ENCODE data around the gene CEP128.

Gene CEP128

DNA sequence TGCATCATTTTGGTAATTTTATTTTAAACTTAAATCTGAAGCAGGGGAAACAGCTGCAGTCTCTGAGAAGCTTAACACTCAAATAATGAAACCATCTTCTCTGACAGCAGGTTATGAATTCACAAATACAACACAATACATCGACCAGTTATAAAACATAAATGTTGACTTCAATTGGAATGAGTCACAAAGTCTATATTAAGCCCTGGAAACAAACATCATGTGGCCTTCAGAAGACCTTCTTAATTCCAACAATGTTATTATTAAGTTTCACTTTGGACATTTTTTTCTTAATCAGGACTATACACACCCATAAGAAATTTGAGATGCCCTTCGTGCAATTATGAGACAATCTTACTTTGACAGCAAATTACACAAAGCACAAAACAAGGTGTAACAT, 68.9 kb downstream of the CEP128 start:
- no peak for DNase-seq

DNA sequence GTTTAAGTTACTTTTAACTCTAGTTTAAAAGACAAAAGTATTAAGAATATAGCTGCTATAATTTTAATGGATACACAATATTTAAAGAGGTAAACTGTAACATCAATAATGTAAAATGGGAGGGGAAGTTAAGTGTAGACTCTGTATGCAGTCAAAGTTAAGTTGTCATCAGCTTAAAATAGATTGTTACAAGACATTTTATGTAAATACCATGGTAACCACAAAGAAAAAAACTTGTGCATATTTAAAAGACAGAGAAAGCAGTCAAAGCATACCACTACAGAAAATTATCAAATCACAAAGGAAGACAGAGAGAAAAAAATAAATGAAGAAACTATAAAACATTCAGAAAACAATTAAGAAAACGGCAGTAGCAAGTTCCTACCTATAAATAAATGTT, 73.3 kb downstream of the CEP128 start:
- DNase-seq, result no peak

DNA sequence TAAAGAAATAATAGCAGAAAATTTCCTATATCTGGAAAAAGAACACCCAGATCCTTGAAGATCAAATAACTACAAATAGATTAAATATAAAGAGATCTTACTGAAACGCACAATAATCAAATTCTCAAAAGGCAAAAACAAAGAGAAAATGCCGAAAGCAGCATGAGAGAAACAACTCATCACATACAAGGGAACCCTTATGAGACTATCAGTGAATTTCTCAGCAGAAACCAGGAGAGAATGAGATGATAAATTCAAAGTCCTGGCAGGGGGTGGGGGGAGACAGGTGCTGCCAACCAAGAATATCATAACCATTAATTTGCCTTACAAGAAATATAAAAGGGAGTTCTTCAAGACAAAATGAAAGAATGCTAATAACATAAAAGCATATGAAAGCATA, 73.7 kb downstream of the CEP128 start:
- DNase-seq, result no peak

DNA sequence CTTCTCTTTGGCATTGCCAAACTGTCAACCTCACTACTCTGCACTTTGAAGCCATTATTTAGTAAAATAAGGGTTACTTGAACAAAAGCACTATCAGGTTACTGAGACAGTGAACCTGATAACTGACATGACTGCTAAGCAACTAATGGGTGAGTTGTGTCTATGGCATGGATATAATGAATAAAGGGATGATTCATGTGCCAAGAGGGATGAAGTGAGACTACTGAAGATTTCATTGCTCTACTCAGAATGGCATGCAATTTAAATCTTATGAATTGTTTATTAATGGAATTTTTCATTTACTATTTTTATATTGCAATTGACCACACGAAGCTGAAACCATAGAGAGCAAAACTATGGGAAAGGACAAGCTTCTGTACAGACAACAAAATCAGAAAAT, 74.4 kb downstream of the CEP128 start:
- no peak for DNase-seq

DNA sequence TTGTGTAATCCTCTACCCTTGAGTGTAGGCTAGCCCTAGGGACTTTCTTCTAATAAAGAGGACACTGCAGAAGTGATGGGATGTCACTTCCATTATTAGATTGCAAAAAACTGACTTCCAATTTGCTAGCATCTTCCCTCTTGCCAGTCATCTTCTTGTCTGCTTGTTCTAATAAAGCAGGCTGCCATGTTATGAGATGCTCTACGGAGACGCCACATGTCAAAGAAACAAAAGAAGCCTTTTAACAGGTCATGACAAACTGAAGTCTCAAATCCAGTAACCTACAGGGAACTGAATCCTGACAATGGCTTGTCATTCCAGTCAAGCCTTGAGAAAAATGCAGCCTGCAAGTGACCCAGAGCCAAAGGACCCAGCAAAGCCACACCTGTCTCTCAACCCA, 76.0 kb downstream of the CEP128 start:
- DNase-seq, result no peak

DNA sequence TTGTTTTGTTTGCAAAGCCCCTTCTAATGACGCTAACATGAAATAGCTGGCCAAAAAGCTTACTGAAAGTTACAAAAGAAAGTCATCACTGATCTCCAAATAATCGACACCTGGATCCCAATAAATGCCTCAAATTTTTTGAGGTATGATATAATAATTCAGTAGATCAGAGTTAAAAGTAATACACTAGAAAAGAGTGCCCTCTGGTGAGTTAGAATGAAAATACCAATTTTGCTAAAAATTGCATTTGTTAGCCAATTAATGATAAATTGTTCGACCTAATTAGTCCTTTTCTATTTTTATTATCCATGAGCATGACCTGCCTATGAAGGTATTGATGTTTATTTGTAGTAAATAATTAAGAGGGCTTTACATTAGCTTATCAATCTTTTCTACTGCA, 78.6 kb downstream of the CEP128 start:
- DNase-seq, result no peak

DNA sequence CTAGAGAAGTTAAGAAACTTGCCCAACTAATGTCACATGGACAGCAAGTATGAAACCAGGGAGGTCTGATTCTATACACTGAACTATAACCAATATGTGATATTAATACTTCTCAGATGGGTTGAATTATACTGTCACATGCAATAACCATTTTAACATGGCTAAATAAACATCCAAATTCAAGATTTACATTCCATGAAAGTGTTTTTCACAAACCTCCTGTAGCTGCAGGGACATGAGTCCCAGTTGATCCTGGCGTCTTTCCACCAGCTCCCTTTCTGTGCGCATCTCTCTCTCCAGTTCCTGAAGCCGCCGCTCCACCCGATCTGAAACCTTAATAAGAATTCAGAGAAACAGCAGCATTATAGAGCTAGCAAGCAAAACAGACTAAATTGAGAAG, 79.0 kb downstream of the CEP128 start:
- no peak for DNase-seq

DNA sequence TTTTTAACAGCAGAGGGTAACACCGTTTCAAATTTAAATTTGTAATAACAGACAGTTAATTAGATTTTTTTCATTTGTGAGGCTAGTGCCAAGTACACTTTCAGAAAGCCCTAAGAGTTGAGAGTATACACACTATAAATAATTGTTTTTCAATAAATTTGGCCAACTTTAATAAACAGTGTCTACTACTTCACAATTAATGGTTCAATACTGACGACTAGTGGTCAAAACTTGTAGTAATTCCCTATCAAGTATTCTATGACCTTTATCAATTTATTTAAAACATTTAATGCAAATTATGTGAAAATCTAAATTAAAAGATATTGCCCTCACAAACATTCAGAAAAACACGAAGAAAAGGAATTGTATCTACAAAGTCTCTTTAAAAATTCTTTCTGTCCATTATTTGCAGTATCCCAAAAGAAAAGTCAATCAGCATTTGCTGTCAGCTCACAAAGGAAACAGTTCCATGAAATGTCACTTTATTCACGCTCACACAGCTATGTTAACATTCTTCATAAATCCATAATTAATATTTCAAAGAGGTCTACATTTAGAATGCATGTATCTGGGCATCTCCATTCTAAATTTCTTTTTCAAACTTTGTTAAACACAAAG, 91.2 kb downstream of the CEP128 start:
- DNase-seq, result peak; percentile 9

DNA sequence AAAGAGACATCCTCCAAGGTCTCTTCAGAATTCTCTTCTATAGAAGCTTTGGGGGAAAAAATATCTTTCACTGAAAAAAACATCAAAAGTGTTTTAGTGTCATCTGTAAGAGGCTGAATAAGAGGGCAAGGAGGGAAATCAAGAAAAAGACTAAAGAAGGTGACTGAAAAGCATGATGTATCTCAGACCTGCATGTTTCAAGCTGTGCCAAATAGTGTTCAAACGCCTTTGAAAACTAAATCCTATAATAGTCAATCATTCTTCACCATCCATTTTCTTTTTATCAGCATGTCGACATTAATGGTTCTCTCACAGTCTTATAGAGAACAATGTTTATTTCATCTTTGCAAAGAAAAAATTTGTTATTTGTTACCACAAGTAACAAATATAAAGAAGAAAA, 94.5 kb downstream of the CEP128 start:
- no peak for DNase-seq

DNA sequence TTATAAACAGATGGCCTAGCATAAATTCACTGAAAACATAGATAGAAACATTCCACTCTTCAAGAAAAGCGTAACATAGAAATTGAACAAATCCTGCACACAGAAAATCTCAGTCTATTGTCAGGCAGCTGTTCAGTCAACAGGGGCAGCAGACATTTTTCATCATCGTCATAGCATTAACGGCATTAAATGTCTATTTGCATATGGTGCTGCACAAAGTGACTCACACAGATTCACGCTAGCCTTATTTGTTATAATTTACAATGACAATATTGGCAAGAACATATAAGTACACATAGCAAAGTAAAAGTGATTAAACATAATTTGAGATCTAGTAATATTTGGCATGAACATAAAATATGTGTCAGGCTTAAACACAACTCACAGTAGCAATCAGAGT, 95.7 kb downstream of the CEP128 start:
- DNase-seq, result no peak

DNA sequence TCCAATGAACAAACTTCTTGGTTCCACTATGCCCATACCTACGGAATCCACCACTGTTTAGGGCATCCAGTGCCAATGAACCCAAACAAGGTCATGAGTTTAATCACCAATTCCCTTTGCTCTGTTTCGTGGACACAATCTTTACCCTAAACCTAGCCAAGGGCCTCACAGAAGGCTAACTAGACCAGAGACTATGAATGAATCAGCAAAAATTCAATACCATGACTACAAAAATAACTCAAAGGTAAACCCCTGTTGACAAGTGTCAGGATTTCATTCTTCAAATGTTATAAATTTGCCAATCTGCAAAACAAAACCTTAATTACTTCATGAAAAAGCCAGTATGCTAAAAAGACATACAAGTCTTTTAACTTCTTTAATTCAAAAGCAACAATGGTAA, 96.7 kb downstream of the CEP128 start:
- no peak for DNase-seq

DNA sequence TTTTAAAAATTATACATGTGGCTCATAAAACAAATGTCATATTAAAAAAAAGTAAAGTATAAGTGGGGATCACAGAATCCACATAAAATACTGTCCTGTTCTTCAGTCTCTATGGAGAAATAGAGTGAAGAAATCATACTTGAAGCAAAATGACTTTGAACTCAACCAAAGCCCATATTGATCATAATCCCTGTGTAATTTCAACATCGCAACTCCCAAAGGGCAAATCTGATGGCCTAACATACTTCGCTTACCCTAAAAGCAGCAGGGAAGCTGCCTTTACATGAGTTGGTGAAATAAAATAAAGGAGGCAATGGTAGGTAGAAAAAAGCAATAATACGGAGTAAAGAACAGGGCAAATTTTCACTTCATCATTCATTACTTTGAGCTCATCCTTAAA, 101.8 kb downstream of the CEP128 start:
- DNase-seq, result no peak

DNA sequence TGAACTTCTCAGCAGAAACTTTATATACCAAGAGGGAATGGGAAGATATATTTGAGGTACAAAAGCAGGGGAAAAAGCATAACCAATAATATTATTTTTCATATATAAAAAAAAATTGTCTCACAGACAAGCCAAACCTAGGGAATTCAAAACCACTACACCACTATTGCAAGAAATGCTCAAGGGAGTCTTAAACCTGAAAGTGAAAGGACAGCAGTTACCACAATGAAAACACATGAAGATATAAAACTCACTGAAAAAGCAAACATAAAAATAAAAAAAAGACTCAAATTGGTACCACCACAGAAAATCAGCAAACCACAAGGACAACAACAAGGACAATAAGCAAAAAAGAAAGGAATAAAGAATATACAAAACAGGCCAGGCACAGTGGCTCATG, 131.9 kb downstream of the CEP128 start:
- DNase-seq, result no peak

DNA sequence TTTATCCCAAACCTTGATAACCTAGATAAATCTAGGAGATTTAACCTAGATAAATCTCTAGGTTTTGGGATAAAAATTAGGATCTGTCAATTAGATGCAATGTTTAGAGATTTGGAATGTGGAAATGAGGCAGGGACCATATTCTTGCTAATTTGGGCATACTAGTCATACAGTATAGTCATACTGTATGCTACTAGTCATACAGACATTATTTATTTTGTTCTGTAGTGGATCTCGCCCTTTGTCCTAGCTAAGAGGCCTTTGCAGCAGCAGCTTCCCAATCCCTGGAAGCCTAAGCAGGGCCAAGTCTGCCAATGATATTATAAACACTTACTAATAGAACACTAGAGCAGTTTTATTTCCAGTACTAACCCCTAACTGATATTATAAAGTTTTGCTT, 136.4 kb downstream of the CEP128 start:
- no peak for DNase-seq

DNA sequence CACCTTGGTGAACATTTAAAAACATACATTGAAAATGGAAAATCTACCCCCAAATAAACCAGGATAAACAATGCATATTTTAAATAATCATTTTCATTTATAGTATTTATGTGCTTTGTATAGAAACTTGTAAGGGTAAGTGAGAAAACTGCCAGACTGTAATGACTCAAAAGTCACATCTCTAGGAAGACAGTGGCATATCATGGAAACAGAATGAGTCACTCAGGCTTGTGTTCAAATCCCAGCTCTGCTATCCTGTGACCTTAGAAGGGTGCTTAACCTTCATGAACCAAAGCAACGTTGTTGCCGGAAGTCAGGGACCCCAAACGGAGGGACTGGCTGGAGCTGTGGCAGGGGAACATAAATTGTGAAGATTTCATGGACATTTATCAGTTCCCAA, 142.7 kb downstream of the CEP128 start:
- no peak for DNase-seq

DNA sequence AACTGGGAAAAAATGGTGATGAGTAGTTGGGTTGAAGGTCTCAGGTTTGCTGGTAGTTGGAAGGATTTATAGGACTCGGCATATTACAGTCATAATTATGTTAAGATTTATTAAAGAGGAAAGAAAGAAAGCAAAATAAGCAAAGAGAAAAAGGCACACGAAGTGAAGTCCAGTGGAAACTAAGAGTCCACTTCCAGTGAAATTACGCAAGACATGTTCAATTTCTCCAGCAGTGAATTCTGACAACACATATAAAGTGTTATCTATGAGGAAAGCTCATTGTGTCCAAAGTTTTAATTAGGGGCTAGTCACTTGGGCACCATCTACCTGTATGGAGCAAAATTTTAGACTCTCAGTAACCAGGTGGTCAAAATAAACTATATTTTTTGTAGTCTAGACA, 143.3 kb downstream of the CEP128 start:
- DNase-seq, result no peak

DNA sequence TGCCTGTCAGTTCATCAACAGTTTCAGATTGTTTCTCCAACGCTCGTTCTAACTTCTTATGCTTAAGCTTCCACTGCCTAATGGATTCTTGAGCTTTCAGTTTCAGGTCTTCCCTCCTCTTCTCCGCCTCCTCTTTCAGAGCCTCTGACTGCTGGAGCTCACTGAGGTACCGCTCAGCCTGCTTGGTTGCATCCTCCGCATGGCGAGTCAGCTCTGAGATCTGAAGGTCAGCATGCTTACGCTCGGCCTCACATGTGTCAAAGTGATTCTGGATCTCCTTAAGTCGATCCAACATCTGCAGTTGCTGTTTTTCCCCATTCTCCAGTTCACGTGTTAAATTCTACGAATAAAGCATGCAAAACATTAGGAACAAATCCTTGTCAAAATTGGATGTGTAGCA, 148.8 kb downstream of the CEP128 start:
- no peak for DNase-seq

DNA sequence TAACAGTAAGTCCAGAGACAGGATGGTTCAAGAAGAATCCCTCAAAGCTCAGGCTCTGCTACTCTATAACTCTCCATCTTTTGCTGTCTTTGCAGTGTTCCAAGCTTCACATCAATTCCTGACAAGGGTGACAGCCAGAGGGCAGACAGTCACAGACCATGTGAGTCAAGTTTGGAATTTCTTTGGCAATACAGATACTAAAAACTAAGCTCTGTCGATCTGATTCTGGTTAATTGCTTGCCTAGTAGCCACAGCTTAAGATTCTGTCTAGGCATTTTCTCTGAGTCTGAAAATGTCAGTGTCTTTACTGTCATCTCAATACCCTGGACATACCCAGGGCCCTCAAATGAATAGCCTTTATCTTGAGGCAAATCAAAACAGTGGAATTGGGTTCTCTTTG, 153.7 kb downstream of the CEP128 start:
- DNase-seq, result no peak

DNA sequence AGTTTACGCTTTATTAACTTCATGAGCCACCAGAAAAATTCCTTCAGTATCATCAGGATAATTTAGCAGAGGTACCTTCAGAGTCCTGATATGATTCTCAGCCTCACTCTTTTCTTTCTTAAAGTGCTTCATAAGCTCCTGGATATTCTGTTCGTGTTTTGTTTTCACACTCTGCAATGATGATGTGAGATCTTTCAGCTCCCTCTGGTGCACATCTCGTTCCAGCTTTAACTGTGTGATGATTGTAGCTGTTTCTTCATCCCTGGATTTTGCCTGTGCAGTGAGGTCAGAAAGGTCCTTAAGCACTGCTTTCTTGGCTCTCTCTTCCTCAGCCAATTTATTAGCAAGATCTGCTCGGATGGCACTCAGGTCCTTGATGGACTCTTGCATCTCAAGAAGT, 156.7 kb downstream of the CEP128 start:
- DNase-seq, result no peak

DNA sequence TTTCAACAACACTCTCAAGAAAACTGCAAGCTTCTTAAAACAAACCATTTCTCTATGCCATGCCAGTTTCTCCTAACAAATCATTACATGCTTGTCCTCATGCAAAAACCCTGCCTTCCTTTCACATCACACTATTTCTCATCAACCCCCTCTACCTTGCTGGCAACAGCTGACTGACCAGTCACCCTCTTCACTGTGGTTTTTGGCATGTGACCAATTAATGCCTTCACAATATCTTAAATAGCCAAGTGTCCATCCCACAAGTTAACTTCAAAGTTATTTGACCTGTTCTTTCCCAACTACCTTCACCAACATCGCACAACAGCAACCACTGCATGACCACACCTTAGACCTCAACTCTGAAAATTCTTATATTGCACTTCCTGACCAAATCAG, 159.6 kb downstream of the CEP128 start:
- no peak for DNase-seq

DNA sequence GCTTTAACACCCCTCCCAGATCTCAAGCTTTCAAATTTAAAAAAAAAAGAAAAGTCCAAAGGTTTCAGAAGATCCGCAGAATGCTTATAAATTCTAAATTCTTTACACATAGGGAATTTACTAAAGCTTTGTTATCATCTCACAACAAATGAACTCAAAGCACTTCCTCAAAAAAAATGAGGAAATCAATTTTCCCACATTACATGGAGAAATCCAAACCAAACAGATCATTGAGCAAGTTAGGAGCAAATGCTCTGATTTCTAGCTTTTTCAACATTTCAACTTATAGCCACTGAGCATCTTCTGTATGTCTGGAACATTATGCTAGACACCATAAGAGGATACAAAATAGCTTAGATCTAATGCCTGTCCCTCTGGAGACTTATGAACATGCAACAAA, 161.0 kb downstream of the CEP128 start:
- DNase-seq, result no peak

DNA sequence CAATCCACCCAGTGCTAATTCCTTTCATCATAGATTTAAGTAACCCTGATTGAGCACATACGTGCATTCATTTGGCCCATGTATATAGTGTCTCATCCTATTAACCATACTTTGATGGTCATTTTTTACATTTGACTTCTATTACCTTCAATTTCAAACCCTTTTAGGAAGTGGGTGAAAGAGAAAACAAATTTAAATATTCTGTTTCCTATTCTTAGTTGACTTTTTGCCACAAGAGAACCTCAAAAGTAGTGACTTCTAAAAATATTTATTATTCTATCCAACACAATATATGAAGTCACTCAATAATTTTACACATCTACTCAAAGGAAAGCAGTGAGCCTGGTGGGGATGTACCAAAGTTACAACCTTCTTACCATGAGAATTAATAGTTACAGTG, 164.9 kb downstream of the CEP128 start:
- no peak for DNase-seq

DNA sequence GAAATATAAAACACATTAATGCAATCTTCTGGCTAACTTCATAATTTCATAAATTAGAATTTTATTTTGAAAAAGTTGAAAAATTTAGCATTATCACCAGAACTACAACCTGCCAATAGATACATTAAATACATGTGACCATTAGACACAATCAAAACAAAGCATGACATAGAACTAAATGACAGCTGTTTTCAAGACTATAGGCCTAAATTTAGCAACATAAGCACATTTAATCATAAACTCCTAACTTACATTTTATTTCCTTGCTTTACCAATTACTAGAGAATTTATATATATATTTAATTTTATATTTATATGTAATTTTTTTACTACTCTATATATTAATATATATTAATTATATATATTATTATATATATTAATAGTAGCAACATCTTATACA, 165.4 kb downstream of the CEP128 start:
- DNase-seq, result no peak

DNA sequence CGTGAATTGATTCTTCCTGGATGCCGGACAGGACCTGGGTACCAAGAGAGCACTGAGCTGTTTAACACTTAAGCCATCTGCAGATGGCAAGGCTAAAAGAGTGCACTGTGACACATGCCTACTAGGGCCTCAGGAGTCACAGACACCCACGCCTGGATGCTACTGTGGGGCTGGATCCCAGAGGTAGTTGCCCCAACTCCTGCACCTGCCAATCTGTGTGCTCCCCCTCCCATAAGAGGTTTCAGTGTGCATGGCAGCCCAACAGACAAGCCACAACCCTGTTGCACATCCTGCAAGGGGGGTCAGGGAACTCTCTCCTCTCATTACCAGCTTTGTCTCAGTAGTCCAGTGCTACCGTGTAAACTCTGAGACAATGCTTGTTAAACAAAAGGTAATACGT, 169.0 kb downstream of the CEP128 start:
- no peak for DNase-seq

DNA sequence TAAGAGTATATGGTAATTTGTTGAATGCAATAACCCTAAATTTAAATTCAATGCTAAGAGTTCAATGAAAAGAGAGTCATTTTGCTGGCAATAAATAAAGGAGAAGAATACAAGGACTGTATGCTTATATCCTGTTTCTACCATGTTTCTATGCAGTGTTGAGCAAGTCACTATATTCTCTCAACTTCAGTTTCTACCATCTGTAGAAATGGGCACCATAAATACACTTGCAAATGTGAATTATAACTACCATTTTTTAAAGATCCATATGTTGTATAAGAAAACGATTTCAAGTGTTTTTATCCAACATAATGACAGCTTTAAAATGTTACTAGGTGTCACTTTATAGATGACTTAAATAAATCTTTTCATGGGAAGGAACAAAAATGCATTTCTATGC, 170.3 kb downstream of the CEP128 start:
- DNase-seq, result no peak

All from NCI-H2171 (cell line).